A549 treated with GW870086 at 1 μM for 4 hours (cell line): ENCODE data around the gene CATSPER4. TPM values are rescaled to one million over a fixed set of nuclear protein-coding genes. Genes with fewer than 3 reads are reported as not detected.

Experiments
- total RNA-seq: library from RNA; stranded (reverse); fragments of 200-300 nt; extraction: Qiagen RNA extraction; gene quantifications from 5 replicates; pipeline ENCODE4 v1.2.3, GENCODE V29; 2022; ENCODE audit warnings: low read depth

The CATSPER4 gene
- not detected in 5 replicates for total RNA-seq

DNA sequence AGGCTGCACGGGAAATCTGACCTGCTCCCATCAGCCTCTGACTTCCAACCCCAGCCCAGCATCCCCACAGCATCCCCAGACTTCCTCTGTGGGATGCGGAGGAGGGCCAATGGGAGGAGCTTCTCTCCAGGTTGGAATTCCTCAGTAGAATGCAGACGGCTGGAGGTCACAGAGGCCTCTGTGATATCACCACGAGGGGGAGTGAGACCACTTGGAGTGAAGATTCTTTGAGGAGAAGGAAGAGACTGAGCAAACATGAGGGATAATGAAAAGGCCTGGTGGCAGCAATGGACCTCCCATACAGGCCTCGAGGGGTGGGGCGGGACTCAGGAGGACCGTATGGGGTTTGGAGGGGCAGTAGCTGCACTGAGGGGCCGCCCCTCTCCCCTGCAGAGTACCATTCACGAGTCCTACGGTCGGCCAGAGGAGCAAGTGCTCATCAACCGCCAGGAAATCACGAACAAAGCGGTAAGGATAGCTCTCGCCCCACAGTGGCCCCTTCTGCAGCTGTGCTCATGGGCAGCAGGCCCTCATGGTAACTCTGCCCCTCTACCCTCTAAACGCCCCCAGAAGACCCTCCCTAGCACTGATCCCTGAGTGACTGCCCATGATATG lies at the start of gene CATSPER4:
TSS of gene CATSPER4 (plus strand) at position 230 of the 615 bp plus-strand sequence. CDS start at position 256, 26 bp downstream.

DNA sequence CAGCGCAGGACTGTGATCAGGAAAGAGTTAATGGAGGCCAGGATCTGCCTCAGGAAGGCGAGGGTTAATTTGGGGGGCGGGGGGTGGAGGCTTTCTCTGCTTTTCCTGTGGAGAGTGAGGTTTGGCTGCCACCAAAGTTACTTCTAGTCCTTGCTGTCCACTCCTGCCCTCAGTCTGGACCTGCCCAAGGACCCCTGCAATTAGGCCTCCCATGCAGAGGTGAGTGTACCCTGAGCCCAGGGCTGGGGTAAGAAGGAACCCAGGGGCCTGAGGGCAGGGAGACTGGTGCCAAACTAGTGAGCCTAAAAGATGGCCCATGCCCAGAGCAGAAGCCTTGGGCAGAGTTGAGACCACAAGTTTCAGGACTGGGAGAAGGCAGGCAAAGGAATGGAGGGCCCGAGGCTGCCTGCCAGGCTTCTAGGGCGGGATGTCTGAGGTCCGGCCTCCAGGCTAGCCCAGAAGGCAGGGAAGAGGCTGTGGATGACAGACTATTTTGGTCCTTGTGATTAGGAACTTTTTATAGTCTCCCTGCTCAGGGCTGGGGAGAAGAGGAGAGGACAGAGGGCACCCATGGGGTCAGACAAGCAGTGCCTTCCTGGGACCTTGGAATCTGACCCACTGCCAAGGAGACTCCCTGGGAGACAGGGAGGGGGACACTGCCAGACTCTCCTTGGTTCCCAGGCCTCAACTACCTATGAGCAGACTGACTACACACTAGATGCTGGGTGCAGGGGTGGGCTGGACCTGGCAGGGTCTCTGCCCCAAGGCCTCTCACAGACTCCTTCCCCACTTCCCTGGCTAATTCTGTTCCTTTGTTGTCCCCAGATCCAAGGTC lies 31.3 kb upstream of the CATSPER4 start, which contains the start of gene FAM110D:
TSS of gene FAM110D (plus strand) at position 172 of the 835 bp plus-strand sequence. CDS start 2,213 bp downstream, outside the sequence.

DNA sequence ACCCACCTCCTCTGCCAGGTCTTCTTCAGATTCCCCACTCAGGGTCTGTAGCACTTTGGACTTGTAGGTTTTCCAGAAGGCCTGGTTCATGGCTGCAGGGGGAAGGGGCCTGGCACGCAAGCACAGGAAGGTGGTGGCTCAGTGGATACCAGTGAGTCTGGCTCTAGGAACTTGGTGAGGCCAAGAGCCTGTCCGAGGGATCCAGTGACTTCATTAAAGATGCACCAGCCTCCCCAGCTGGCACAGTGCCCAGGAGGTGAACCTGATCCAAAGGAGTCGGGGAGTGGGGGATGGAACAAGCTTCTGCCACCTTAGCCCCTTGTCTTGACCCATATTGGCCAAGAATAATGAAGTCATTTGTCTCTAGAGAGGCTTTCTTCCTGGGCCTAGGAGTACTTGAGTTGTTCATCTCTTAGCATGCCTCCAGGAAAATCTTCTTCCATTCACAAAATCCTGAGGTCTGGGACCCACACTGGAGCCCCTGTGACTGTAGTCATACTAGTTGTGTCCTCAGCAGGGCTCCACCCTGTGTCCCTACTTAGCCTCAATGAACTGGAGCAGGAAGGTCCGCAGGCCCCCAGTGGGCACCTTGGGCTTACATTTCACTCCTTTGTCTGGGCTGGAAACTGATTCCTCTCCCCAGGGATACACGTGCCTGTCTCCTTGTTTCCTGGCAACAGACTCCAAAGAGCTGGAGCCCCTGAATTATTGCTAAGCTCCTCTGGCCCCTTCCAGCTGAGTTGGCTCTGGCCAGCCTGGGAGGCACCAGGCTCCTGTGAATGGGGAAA lies 21.8 kb upstream of the CATSPER4 start, which contains the start of gene C1orf232:
TSS of gene C1orf232 (minus strand) at position 554 of the 788 bp plus-strand sequence. CDS start at position 90, 464 bp downstream.

DNA sequence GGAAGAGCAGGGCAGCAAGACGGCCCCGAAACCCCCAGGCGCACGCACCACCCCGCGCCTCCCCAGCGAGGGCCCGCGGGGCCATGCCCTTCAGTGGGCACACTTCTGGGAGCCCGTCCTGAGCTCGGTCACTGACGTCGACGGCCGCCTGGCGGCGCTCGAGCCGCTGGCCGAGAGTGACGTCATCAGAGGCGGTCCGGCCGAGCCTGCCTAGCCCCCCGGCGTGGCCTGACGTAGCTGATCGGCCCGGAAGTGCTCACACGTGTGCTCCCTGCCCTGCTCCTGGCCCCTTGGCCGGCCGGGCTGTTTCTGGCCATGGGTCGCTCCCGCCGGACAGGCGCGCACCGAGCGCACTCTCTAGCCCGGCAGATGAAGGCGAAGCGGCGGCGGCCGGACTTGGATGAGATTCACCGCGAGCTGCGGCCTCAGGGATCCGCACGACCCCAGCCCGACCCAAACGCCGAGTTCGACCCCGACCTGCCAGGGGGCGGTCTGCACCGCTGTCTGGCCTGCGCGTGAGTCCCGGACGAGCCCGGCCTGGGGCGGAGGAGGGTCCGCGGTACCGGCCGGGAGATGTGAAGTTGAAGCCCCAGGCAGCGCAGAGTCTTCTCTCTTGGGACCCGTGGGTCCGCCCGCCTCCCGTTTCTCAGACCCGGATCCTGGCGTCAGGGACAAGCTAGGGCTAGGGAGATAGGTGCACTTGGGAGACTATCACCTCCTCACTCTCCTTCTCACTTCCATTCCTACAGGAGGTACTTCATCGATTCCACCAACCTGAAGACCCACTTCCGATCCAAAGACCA lies 20.5 kb upstream of the CATSPER4 start, which contains the start of gene ZNF593:
TSS of gene ZNF593 (plus strand) at position 240 of the 803 bp plus-strand sequence. CDS start at position 316, 76 bp downstream.

DNA sequence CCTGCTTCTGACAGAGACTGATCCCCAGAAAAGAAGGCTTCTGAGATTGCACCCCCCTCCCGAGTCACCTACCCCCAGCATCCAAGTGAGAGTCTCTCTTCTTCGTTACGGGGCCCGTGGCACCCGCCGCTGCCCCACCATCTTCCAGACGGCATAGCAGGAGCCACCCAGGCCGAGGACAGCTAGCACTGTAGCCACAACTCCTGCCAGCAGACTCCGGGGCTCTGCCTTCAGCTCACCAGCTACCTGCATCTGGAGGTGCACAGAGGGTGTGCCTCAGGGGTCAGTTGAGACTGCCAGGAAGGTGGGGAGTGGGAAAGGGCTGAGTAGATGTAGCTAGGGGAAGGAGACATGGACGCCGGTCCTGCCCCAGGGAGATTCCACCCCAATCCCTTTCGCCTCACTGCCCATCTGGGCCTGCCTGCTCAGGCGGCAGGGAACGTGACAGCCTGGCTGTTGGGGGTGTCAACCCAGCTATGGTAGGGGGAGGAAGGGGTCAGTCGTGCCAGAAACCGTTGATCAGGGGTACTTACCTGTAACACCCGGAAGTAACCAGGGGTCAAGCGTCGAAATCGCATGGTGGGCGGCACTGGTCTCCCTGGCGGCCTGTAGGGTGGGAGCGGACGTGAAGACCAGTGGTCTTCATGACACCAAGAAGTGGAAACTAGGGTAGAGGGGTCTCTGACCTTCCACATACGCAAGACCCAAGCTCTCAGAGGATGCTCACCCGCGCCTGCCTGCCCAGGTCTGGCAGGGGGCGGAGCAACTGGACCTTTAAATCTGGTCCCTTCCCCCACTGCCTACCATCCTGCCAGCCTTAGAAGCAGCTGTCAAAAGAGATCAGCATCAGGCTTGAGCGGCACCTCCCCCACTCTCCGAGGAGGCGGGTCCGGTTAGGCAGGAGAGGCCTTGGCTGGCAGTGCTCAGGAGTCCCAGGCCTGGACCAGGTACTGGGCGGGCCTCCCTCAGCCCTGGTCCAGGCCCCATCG lies 19.0 kb upstream of the CATSPER4 start, which contains the start of gene ZNF593OS:
TSS of gene ZNF593OS (minus strand) at position 749 of the 989 bp plus-strand sequence. CDS start at position 578, 171 bp downstream.

DNA sequence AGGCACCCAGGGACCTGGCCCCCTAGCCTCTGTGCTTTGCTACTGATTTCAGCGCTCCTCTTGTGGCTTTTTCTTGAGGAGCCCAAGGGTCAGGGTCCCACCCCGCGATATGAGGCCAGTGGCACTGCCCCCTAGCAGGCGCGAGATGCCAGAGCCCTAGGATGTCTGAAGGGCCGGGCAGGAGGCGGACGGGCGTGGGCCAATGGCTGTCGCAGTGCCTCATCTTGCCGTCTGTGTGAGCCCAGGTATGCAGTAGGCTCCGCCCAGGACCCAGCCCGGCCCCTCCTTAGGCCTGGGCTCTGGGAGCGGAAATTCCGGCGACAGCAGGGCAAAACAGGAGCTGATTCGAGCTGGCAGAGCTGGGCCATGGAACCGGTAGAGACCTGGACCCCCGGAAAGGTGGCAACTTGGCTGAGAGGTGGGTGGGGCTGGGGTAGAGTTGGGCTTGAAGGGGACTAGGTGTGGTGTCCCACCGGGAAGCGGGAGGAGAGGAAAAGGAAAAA lies 13.2 kb upstream of the CATSPER4 start, which contains the start of gene CNKSR1:
TSS of gene CNKSR1 (plus strand) at position 310 of the 503 bp plus-strand sequence. CDS start at position 367, 57 bp downstream.

DNA sequence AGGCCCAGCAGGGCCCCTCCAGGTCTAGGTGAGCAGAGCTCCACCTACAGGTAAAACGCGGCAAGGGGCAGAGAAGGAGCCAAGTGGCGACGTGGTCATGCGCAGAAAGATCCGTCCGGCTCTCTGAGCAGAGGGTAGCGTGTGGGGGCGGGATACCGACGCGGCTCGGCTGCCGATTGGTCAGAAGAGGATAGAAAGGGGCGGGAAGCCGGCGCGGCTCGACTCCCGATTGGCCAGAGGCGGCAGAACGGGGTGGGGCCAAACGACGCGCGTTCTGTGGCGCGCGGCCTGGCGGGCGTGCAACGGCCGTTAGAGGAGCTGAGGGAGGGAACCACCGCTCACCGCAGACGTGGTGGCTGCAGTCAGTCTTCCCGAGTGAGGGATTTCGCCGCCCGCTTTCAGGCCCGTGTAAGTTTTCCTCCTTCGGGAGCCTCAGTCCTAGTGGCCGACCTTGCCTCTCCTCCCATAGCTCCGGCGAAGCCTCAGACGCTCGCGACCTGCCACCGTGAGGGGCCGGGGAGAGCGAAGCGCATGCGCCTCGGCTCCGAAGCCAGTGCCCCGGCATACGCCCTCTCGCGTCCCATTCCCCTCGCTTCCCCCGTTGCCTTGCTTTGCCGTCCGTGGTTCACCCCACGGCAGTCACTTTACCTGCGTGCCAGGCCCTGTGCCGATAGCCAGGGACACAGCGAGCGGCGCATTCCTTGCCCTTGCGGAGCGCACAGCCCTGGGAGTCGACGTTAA lies 43.7 kb downstream of the CATSPER4 start, which contains the start of gene CEP85:
TSS of gene CEP85 (plus strand) at position 298 of the 741 bp plus-strand sequence. CDS start 5,584 bp downstream, outside the sequence.

Other genes starting within 250 kb of the CATSPER4 start
- gene PAFAH2, start 192.5 kb upstream of the CATSPER4 start, total RNA-seq, result 6.1 to 8.5 TPM (median 8.2 TPM) in 5 replicates
- 0.08 TPM in 1 of 5 replicates, not detected in the others for gene EXTL1, start 168.8 kb upstream of the CATSPER4 start, total RNA-seq
- 0.19 to 0.40 TPM (median 0.31 TPM) in 5 replicates for gene SLC30A2, start 144.5 kb upstream of the CATSPER4 start, total RNA-seq
- gene TRIM63, start 123.0 kb upstream of the CATSPER4 start, total RNA-seq, result 0.70 to 1.5 TPM (median 1.2 TPM) in 5 replicates
- 1.6 to 2.1 TPM (median 2.0 TPM) in 5 replicates for gene PDIK1L, start 78.8 kb upstream of the CATSPER4 start, total RNA-seq
- 0.07 to 0.10 TPM (median 0.08 TPM) in 3 of 5 replicates, not detected in the others for gene FAM110D, start 31.5 kb upstream of the CATSPER4 start, total RNA-seq
- gene C1orf232, start 21.6 kb upstream of the CATSPER4 start, total RNA-seq, result not detected in 5 replicates
- gene ZNF593, start 20.7 kb upstream of the CATSPER4 start, total RNA-seq, result 54.0 to 67.0 TPM (median 63.2 TPM) in 5 replicates
- 0.26 to 0.31 TPM in 2 of 5 replicates, not detected in the others for gene ZNF593OS, start 18.8 kb upstream of the CATSPER4 start, total RNA-seq
- gene CNKSR1, start 13.1 kb upstream of the CATSPER4 start, total RNA-seq, result 0.20 to 0.50 TPM (median 0.32 TPM) in 5 replicates
- 10.3 to 13.3 TPM (median 12.5 TPM) in 5 replicates for gene CEP85, start 43.6 kb downstream of the CATSPER4 start, total RNA-seq
- gene SH3BGRL3, start 89.5 kb downstream of the CATSPER4 start, total RNA-seq, result 111 to 165 TPM (median 137 TPM) in 5 replicates
- 12.5 to 15.2 TPM (median 14.8 TPM) in 5 replicates for gene UBXN11, start 116.0 kb downstream of the CATSPER4 start, total RNA-seq
- not detected in 5 replicates for gene CD52, start 127.4 kb downstream of the CATSPER4 start, total RNA-seq
- 1.4 to 2.1 TPM (median 1.6 TPM) in 5 replicates for gene CRYBG2, start 163.5 kb downstream of the CATSPER4 start, total RNA-seq
- gene ZNF683, start 182.1 kb downstream of the CATSPER4 start, total RNA-seq, result not detected in 5 replicates
- gene LIN28A, start 220.2 kb downstream of the CATSPER4 start, total RNA-seq, result 0.03 TPM in 1 of 5 replicates, not detected in the others
- gene DHDDS, start 241.7 kb downstream of the CATSPER4 start, total RNA-seq, result 19.3 to 27.5 TPM (median 22.8 TPM) in 5 replicates